Sigmoid colon (tissue), 4 donors: ENCODE data around the gene OTOP3.

Source experiments
- EP300 ChIP-seq, 4 donors: sonication (generic); formaldehyde crosslinking; IDR thresholded peaks; one replicate each; pipeline ENCODE4 v1.6.1; 2017; ENCODE audit warnings: antibody characterized with exemption in 4 of 4
- POLR2A ChIP-seq, 2 donors: fragments of 450-650 bp; IDR thresholded peaks; one replicate each; pipeline ENCODE4 v1.6.1; 2016; ENCODE audit warnings: antibody characterized with exemption in 2 of 2, mild to moderate bottlenecking in 2 of 2, moderate library complexity in 2 of 2
- POLR2AphosphoS5 ChIP-seq, 4 donors: sonication (generic); formaldehyde crosslinking; IDR thresholded peaks; one replicate each; pipeline ENCODE4 v1.6.1; 2017; ENCODE audit warnings: antibody characterized with exemption in 4 of 4
- TF ChIP-seq, protein P1 (sequence below), 4 experiments: fragments of 450-650 bp in 3 of 4; fragments of 200-600 bp in 1 of 4; IDR thresholded peaks; one replicate each; pipeline ENCODE4 v1.5.1; 2016 to 2019; ENCODE audit warnings: antibody characterized with exemption in 4 of 4, mild to moderate bottlenecking in 3 of 4, moderate library complexity in 2 of 4

DNA sequence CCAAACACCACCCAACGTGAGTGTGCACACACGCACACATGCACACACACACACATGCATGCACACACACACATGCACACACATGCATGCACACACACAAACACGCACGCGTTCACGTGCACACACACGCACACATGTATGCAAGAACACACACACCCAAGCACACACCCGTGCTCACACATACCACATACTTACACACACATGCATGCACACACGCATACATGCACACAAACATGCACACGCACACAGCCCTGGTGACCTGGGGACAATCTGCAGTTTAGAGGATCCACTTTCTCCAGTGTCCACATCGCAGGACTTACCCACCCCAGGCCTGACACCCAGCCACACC is 18.9 kb upstream of the OTOP3 start:
- TF ChIP-seq, protein P1, sequence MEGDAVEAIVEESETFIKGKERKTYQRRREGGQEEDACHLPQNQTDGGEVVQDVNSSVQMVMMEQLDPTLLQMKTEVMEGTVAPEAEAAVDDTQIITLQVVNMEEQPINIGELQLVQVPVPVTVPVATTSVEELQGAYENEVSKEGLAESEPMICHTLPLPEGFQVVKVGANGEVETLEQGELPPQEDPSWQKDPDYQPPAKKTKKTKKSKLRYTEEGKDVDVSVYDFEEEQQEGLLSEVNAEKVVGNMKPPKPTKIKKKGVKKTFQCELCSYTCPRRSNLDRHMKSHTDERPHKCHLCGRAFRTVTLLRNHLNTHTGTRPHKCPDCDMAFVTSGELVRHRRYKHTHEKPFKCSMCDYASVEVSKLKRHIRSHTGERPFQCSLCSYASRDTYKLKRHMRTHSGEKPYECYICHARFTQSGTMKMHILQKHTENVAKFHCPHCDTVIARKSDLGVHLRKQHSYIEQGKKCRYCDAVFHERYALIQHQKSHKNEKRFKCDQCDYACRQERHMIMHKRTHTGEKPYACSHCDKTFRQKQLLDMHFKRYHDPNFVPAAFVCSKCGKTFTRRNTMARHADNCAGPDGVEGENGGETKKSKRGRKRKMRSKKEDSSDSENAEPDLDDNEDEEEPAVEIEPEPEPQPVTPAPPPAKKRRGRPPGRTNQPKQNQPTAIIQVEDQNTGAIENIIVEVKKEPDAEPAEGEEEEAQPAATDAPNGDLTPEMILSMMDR (IDR thresholded peaks at IDR 0.05): no peak
- TF ChIP-seq POLR2A (IDR thresholded peaks at IDR 0.05) (no peak), POLR2AphosphoS5 (IDR thresholded peaks at IDR 0.05) (no peak), EP300 (IDR thresholded peaks at IDR 0.05) (no peak)
